Liver (tissue), 9 donors: Measurements from ENCODE around the gene SEPSECS. TPM values are rescaled to one million over a fixed set of nuclear protein-coding genes. Genes with fewer than 3 reads are reported as not detected.

ENCODE experiments used
- DNase-seq: peaks from one replicate; pipeline ENCODE4 v3.0.0-alpha.2; 2017; ENCODE audit warnings: low spot score
- H3K27ac ChIP-seq, 2 donors: one replicate each; pipeline ENCODE4 v1.7.0; 2013; ENCODE audit warnings: inconsistent platforms in 2 of 2, low read length in 2 of 2, control low read depth in 1 of 2, low read depth in 1 of 2, mild to moderate bottlenecking in 1 of 2
- H3K27me3 ChIP-seq, 4 donors: one replicate each; pipeline versions ENCODE4 v1.6.1 to v1.7.0; 2013; ENCODE audit warnings: low read length in 3 of 4, inconsistent platforms in 1 of 4, mild to moderate bottlenecking in 1 of 4, moderate library complexity in 1 of 4; ENCODE audit not compliant: control insufficient read depth in 4 of 4, insufficient read depth in 4 of 4
- H3K36me3 ChIP-seq, 4 donors: one replicate each; pipeline versions ENCODE4 v1.6.1 to v1.7.0; 2013; ENCODE audit warnings: low read length in 3 of 4, mild to moderate bottlenecking in 3 of 4, low read depth in 1 of 4, moderate library complexity in 1 of 4; ENCODE audit not compliant: control insufficient read depth in 4 of 4, insufficient read depth in 3 of 4
- H3K4me1 ChIP-seq, 4 donors: one replicate each; pipeline versions ENCODE4 v1.6.1 to v1.7.0; 2013; ENCODE audit warnings: low read length in 3 of 4, mild to moderate bottlenecking in 3 of 4, moderate library complexity in 1 of 4; ENCODE audit not compliant: control insufficient read depth in 4 of 4, insufficient read depth in 4 of 4
- H3K4me3 ChIP-seq, 3 donors: one replicate each; pipeline versions ENCODE4 v1.6.1 to v1.7.0; 2013; ENCODE audit warnings: low read length in 3 of 3, control low read depth in 1 of 3, low read depth in 1 of 3, mild to moderate bottlenecking in 1 of 3
- H3K9ac ChIP-seq, 2 donors: one replicate each; pipeline ENCODE4 v1.7.0; 2013; ENCODE audit warnings: low read length in 2 of 2, mild to moderate bottlenecking in 2 of 2, moderate library complexity in 2 of 2, control low read depth in 1 of 2, low read depth in 1 of 2
- H3K9me3 ChIP-seq, 4 donors: one replicate each; pipeline versions ENCODE4 v1.6.1 to v1.7.0; 2013; ENCODE audit warnings: low read length in 3 of 4; ENCODE audit not compliant: control insufficient read depth in 4 of 4
- EGR1 ChIP-seq, 2 donors: IDR thresholded peaks; 2 replicates each; pipeline ENCODE4 v1.6.1; 2016 to 2018; ENCODE audit warnings: antibody characterized with exemption in 2 of 2, low read depth in 2 of 2
- FOXA1 ChIP-seq: IDR thresholded peaks from 2 replicates; pipeline ENCODE4 v1.6.1; 2016; ENCODE audit warnings: antibody characterized with exemption
- FOXA2 ChIP-seq: IDR thresholded peaks from 2 replicates; pipeline ENCODE4 v1.6.1; 2016; ENCODE audit warnings: antibody characterized with exemption
- GABPA ChIP-seq, 2 donors: IDR thresholded peaks in 1 of 2; conservative IDR thresholded peaks in 1 of 2; 2 replicates each; pipeline ENCODE4 v1.6.1; 2016; ENCODE audit warnings: antibody characterized with exemption in 2 of 2, mild to moderate bottlenecking in 1 of 2, moderate library complexity in 1 of 2
- HNF4A ChIP-seq, 2 donors: conservative IDR thresholded peaks; 2 replicates each; pipeline ENCODE4 v1.6.1; 2016; ENCODE audit warnings: antibody characterized with exemption in 2 of 2, mild to moderate bottlenecking in 2 of 2
- JUND ChIP-seq, 2 donors: IDR thresholded peaks; 2 replicates each; pipeline ENCODE4 v1.6.1; 2016; ENCODE audit warnings: antibody characterized with exemption in 2 of 2
- NR2F2 ChIP-seq: IDR thresholded peaks from 2 replicates; pipeline ENCODE4 v1.6.1; 2016; ENCODE audit warnings: antibody characterized with exemption
- RAD21 ChIP-seq, 2 donors: IDR thresholded peaks; 2 replicates each; pipeline ENCODE4 v1.6.1; 2016; ENCODE audit warnings: antibody characterized with exemption in 2 of 2, mild to moderate bottlenecking in 2 of 2
- RXRA ChIP-seq, 2 donors: IDR thresholded peaks; 2 replicates each; pipeline ENCODE4 v1.6.1; 2017 to 2018; ENCODE audit warnings: antibody characterized with exemption in 2 of 2, mild to moderate bottlenecking in 1 of 2
- YY1 ChIP-seq: IDR thresholded peaks from 2 replicates; pipeline ENCODE4 v1.6.1; 2016; ENCODE audit warnings: antibody characterized with exemption, mild to moderate bottlenecking
- ZBTB33 ChIP-seq: IDR thresholded peaks from 2 replicates; pipeline ENCODE4 v1.6.1; 2016; ENCODE audit warnings: antibody characterized with exemption
- WGBS: extraction: QIAGEN DNeasy Blood & Tissue Kit; methylation state at CpG from one replicate; pipeline ENCODE4 v1.1.7; 2013; 5-methylcytosine and 5-hydroxymethylcytosine counted together
- polyA plus RNA-seq, 2 donors: library from polyadenylated mRNA; stranded (reverse) in 1 of 2; unstranded in 1 of 2; fragments of 200-250 nt in 1 of 2; fragments of >200 nt in 1 of 2; fragmentation: Nextera tagmentation in 1 of 2; extraction: Ambion mirVana in 1 of 2; gene quantifications; one replicate each; pipeline versions ENCODE4 v1.2.1 to v1.2.3, GENCODE V29; 2013 to 2015
- total RNA-seq, 2 donors: library from RNA; depleted of rRNA; stranded (reverse); fragments of >200 nt; gene quantifications; one replicate each; pipeline ENCODE4 v1.2.3, GENCODE V29; 2014
- TF ChIP-seq, protein P1 (sequence below): IDR thresholded peaks from 2 replicates; pipeline ENCODE4 v1.6.1; 2016; ENCODE audit warnings: antibody characterized with exemption
- TF ChIP-seq, protein P2 (sequence below): IDR thresholded peaks from 2 replicates; pipeline ENCODE4 v1.6.1; 2016; ENCODE audit warnings: antibody characterized with exemption, mild to moderate bottlenecking
- TF ChIP-seq, protein P3 (sequence below): fragments of 150-350 bp; IDR thresholded peaks from 2 replicates; pipeline ENCODE4 v1.5.1; 2017; ENCODE audit warnings: improper control_type of control experiment, low read depth, low read length; ENCODE audit not compliant: missing input control
- donor health status: healthy.
- donor health status: healthy.
- donor health status: healthy.
- donor health status: healthy.
- donor health status: healthy.

SEPSECS gene
- total and polyA plus RNA-seq, 4 donors: 10.3 to 31.7 (median 13.2) TPM

- Histone ChIP-seq H3K9ac (no peak overlapping the region), H3K9me3 (no peaks in the 10 kb centered on the region), H3K4me1 (no peaks in the 10 kb centered on the region), H3K36me3 (no peaks in the 10 kb centered on the region), H3K27me3 (no peaks in the 10 kb centered on the region), H3K27ac (no peak overlapping the region), H3K4me3 (no peak overlapping the region)
- TF ChIP-seq FOXA1 (no peak), HNF4A (conservative IDR thresholded peaks at IDR 0.05) (no peak), EGR1 (IDR thresholded peaks at IDR 0.05; ENCODE audit: low read depth in 2 of 2) (no peak), ZBTB33 (no peak), FOXA2 (no peak), JUND (IDR thresholded peaks at IDR 0.05) (no peak), RXRA (IDR thresholded peaks at IDR 0.05) (no peak), GABPA (IDR thresholded peaks at IDR 0.05 in 1 of 2, conservative IDR thresholded peaks at IDR 0.05 in 1 of 2) (no peak), RAD21 (IDR thresholded peaks at IDR 0.05) (no peak), NR2F2 (no peak)
- TF ChIP-seq, protein P1, sequence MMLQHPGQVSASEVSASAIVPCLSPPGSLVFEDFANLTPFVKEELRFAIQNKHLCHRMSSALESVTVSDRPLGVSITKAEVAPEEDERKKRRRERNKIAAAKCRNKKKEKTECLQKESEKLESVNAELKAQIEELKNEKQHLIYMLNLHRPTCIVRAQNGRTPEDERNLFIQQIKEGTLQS: no peak
- TF ChIP-seq, protein P2, sequence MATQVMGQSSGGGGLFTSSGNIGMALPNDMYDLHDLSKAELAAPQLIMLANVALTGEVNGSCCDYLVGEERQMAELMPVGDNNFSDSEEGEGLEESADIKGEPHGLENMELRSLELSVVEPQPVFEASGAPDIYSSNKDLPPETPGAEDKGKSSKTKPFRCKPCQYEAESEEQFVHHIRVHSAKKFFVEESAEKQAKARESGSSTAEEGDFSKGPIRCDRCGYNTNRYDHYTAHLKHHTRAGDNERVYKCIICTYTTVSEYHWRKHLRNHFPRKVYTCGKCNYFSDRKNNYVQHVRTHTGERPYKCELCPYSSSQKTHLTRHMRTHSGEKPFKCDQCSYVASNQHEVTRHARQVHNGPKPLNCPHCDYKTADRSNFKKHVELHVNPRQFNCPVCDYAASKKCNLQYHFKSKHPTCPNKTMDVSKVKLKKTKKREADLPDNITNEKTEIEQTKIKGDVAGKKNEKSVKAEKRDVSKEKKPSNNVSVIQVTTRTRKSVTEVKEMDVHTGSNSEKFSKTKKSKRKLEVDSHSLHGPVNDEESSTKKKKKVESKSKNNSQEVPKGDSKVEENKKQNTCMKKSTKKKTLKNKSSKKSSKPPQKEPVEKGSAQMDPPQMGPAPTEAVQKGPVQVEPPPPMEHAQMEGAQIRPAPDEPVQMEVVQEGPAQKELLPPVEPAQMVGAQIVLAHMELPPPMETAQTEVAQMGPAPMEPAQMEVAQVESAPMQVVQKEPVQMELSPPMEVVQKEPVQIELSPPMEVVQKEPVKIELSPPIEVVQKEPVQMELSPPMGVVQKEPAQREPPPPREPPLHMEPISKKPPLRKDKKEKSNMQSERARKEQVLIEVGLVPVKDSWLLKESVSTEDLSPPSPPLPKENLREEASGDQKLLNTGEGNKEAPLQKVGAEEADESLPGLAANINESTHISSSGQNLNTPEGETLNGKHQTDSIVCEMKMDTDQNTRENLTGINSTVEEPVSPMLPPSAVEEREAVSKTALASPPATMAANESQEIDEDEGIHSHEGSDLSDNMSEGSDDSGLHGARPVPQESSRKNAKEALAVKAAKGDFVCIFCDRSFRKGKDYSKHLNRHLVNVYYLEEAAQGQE: no peak
- TF ChIP-seq, protein P3, sequence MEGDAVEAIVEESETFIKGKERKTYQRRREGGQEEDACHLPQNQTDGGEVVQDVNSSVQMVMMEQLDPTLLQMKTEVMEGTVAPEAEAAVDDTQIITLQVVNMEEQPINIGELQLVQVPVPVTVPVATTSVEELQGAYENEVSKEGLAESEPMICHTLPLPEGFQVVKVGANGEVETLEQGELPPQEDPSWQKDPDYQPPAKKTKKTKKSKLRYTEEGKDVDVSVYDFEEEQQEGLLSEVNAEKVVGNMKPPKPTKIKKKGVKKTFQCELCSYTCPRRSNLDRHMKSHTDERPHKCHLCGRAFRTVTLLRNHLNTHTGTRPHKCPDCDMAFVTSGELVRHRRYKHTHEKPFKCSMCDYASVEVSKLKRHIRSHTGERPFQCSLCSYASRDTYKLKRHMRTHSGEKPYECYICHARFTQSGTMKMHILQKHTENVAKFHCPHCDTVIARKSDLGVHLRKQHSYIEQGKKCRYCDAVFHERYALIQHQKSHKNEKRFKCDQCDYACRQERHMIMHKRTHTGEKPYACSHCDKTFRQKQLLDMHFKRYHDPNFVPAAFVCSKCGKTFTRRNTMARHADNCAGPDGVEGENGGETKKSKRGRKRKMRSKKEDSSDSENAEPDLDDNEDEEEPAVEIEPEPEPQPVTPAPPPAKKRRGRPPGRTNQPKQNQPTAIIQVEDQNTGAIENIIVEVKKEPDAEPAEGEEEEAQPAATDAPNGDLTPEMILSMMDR: no peak
- WGBS: 99% methylated on average over 4 of the region's 4 CpGs
- DNase-seq: no peak
Observed at GRCh38 chr4:25109511-25109910, 50.7 kb downstream of the SEPSECS start.

DNA sequence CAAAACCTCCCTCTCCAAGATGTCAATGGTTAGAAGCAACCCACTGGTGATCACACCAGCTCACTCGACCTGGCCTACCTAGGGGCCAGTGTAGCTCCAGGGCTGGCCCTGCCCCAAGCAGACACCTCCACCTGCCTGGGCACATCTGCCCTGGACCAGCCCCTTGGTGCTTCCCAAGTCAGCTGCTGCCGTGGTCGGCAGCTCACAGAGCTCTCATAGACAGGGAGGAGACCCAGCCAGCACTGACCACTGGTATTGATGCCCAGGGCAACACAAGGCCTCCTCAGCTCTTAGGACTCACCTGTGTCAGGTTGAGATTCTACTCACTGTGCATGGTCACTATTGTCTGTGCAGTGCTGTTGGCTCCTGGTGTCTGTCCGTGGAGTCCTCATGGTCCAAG is 51.7 kb downstream of the SEPSECS start:
- no peaks in the 10 kb centered on the region for H3K4me1 ChIP-seq
- no peaks in the 10 kb centered on the region for H3K36me3 ChIP-seq
- H3K9me3 ChIP-seq: no peaks in the 10 kb centered on the region
- 93% methylated on average over 4 of the region's 4 CpGs for WGBS
- no peak overlapping the region for H3K9ac ChIP-seq
- TF ChIP-seq GABPA (IDR thresholded peaks at IDR 0.05 in 1 of 2, conservative IDR thresholded peaks at IDR 0.05 in 1 of 2) (no peak), FOXA2 (no peak), JUND (IDR thresholded peaks at IDR 0.05) (no peak), FOXA1 (no peak), YY1 (no peak), HNF4A (conservative IDR thresholded peaks at IDR 0.05) (no peak)
- H3K27ac ChIP-seq: no peak overlapping the region
- no peak for DNase-seq
- no peak overlapping the region for H3K4me3 ChIP-seq
- H3K27me3 ChIP-seq: no peaks in the 10 kb centered on the region
